Activated CD8-positive, alpha-beta memory T cell treated with anti-CD3 and anti-CD28 coated beads, Interleukin-2, amount 10 ng/mL, durations not matched to agents 7 days and 5 days (primary cell): ENCODE results near the gene ZNF592. TPM values are rescaled to one million over a fixed set of nuclear protein-coding genes. Genes with fewer than 3 reads are reported as not detected.
A peak's percentile ranks its signal among the peaks of the same experiment; 100 is the strongest.
"Not testable (repeated sequence)": the region's sequence is repeated elsewhere in the genome, so short reads cannot be mapped to it uniquely, and the experiment has no call there.

Experiments
- ATAC-seq: fragments of 150-1000 bp; cut with Tn5 transposase; one replicate; pipeline ENCODE4 v1.10.0; 2021; ENCODE audit warnings: moderate library complexity
- CTCF ChIA-PET: fragments of 350-600 bp; sonication (Branson Sonifier 250); formaldehyde crosslinking; loops from one replicate; lab custom pipeline; 2021; ENCODE audit warnings: antibody characterized with exemption; lab: Charles Lee
- DNase-seq: peaks from one replicate; pipeline ENCODE4 v3.0.0-alpha.2; 2020
- H3K27ac Mint-ChIP-seq: one replicate; pipeline ENCODE4 v1.8.0; 2021; ENCODE audit warnings: mild to moderate bottlenecking, mixed read lengths
- H3K27me3 Mint-ChIP-seq: one replicate; pipeline ENCODE4 v1.8.0; 2021; ENCODE audit warnings: mixed read lengths
- H3K36me3 Mint-ChIP-seq: one replicate; pipeline ENCODE4 v1.8.0; 2021; ENCODE audit warnings: mild to moderate bottlenecking, mixed read lengths
- H3K4me1 Mint-ChIP-seq: one replicate; pipeline ENCODE4 v1.8.0; 2021; ENCODE audit warnings: mixed read lengths
- H3K4me3 Mint-ChIP-seq: one replicate; pipeline ENCODE4 v1.8.0; 2021; ENCODE audit warnings: mild to moderate bottlenecking, moderate library complexity, mixed read lengths
- H3K9me3 Mint-ChIP-seq: one replicate; pipeline ENCODE4 v1.8.0; 2022; ENCODE audit warnings: low read depth, mixed read lengths
- total RNA-seq, 2 experiments: library from RNA; stranded (reverse); gene quantifications; one replicate each; pipeline ENCODE4 v1.2.3, GENCODE V29; 2021

Gene ZNF592
- total RNA-seq, 2 experiments from 2014 or later, result 32.9 to 39.7 TPM

DNA sequence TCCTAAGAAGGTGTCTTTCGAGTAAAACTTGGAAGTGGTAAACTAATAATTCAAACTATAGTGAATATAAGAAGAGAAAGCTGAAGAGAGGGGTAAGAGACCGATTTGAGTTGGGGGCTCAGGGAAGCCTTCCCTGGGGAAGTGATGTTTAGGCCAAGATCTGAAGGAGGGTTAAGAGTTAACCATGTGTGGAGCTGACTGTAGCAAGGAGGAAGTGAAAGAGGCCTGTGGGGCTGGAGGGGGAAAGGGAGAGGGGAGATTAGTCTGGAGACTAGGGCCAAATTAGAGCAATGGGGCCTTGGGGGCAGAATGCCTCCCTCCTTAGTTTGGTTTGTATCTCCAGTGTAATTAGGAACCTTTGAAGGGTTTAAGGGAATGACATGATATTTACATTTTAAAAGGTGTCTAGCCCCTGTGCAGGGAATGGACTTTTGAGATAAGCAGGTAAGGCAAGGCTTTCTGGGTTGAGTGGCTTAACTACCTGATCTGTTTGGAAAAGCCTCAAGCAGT, 2.2 kb downstream of the ZNF592 start:
- H3K36me3 Mint-ChIP-seq, result peaks cover 34% of the 10 kb centered on the region
- no peak for DNase-seq

DNA sequence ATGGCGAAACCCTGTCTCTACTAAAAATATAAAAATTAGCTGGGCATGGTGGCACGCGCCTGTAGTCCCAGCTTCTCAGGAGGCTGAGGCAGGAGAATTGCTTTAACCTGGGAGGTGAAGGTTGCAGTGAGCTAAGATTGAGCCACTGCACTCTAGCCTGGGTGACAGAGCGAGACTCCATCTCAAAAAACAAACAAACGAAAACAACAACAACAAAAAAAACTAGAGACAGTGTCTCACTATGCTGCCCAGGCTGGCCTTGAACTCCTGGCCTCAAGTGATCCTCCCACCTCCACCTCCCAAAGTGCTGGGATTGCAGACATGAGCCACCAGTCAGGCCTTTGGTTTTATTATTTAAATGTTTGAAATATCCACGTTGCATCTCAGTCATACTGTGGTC, 3.3 kb downstream of the ZNF592 start:
- H3K27me3 Mint-ChIP-seq, result not testable (repeated sequence)

More for the DNA sequence above, 2.2 kb downstream of the ZNF592 start:
- Mint-ChIP-seq H3K4me3 (peak overlapping the region; percentile 47), H3K4me1 (peaks cover 48% of the 10 kb centered on the region), H3K27me3 (no peaks in the 10 kb centered on the region), H3K27ac (peak overlapping the region; percentile 77), H3K9me3 (no peaks in the 10 kb centered on the region)
- no peak for ATAC-seq
- CTCF ChIA-PET, result interaction anchor here (1.0 to 4.7 kb wide), 4 partner anchors 13 to 180 kb away, joined by 3 to 34 read pairs (median 4); partner anchors contain the start of genes NMB and WDR73

DNA sequence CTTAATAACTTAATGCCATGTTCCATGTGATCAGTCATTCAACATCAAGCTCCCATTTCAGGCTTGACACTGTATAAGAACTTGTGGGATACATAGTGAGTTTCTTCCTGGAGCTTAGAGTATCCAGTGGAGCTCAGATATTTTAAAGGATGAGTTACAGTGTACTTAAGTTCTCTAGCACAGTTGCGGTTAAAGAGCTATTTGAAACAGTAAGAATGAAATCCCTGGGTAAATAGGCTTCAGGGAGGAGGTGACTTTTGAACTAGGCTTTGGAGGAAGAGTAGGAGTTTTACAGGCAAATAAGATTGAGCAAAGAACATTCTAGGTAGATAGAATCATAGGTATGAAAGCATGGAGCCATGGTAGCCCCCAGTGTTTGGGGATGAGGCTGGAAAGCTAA, 3.8 kb downstream of the ZNF592 start:
- ATAC-seq, result no peak
- Mint-ChIP-seq H3K4me1 (peaks cover 44% of the 10 kb centered on the region), H3K27ac (no peak overlapping the region), H3K36me3 (peaks cover 37% of the 10 kb centered on the region), H3K9me3 (no peaks in the 10 kb centered on the region), H3K4me3 (no peak overlapping the region), H3K27me3 (no peaks in the 10 kb centered on the region)
- CTCF ChIA-PET, result interaction anchor here (1.6 to 4.7 kb wide), 2 partner anchors 96 to 126 kb away, joined by 3 to 34 read pairs; partner anchors contain the start of genes NMB and WDR73
- no peak for DNase-seq

More for the DNA sequence above, 3.3 kb downstream of the ZNF592 start:
- not testable (repeated sequence) for H3K4me3 Mint-ChIP-seq, ATAC-seq, H3K27ac Mint-ChIP-seq, DNase-seq, H3K9me3 Mint-ChIP-seq
- peaks cover 38% of the 10 kb centered on the region for H3K36me3 Mint-ChIP-seq
- H3K4me1 Mint-ChIP-seq, result peaks cover 45% of the 10 kb centered on the region
- CTCF ChIA-PET, result interaction anchor here (1.6 to 4.7 kb wide), 2 partner anchors 96 to 127 kb away, joined by 3 to 34 read pairs; partner anchors contain the start of genes NMB and WDR73

DNA sequence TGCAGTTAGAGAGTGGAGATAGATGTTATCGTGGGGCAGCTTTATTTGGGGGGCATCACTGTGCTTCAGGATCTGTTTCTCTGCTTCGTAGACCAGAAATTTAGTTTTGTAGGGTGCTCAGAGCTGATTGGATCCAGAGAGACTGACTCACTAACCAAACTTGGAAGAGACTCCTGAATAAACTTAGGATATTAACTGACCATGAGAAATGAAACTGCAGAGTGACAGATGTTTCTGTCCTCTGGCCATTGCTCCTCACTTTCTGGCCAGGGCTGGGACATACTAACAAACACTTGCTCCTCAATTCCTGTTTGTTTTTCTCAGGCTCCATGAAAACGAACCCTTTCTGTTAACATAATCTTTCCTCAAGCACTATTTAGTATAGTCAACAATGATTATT, 4.3 kb downstream of the ZNF592 start:
- H3K36me3 Mint-ChIP-seq, result peaks cover 32% of the 10 kb centered on the region
- CTCF ChIA-PET, result interaction anchor here (4.7 kb wide), 1 partner anchor 97 kb away, joined by 34 read pairs; the partner anchor contains the start of genes NMB and WDR73
- DNase-seq (no peak), ATAC-seq (no peak)
- H3K4me1 Mint-ChIP-seq, result peaks cover 38% of the 10 kb centered on the region
- H3K27me3 Mint-ChIP-seq, result no peaks in the 10 kb centered on the region
- no peaks in the 10 kb centered on the region for H3K9me3 Mint-ChIP-seq
- no peak overlapping the region for H3K4me3 Mint-ChIP-seq
- no peak overlapping the region for H3K27ac Mint-ChIP-seq

DNA sequence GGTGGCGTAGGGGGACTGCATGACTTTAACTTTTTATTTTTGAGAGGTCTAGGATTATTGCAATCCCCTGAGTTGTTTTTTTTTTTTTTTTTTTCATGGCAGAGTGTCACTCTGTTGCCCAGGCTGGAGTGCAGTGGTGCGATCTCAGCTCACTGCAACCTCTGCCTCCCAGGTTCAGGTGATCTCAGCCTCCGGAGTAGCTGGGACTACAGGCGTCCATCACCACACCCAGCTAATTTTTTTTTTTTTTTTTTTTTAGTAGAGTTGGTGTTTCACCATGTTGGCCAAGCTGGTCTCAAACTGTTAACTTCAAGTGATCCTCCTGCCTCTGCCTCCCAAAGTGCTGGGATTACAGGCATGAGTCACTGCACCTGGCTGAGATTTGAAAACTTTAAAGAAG, 6.5 kb downstream of the ZNF592 start:
- CTCF ChIA-PET, result interaction anchor here (0.7 kb wide), 1 partner anchor 194 kb away, joined by 3 read pairs; no protein-coding TSS in a partner anchor
- Mint-ChIP-seq H3K36me3 (peaks cover 27% of the 10 kb centered on the region), H3K4me1 (peaks cover 32% of the 10 kb centered on the region)
- not testable (repeated sequence) for H3K27me3 Mint-ChIP-seq, H3K27ac Mint-ChIP-seq, H3K9me3 Mint-ChIP-seq, H3K4me3 Mint-ChIP-seq, DNase-seq, ATAC-seq

DNA sequence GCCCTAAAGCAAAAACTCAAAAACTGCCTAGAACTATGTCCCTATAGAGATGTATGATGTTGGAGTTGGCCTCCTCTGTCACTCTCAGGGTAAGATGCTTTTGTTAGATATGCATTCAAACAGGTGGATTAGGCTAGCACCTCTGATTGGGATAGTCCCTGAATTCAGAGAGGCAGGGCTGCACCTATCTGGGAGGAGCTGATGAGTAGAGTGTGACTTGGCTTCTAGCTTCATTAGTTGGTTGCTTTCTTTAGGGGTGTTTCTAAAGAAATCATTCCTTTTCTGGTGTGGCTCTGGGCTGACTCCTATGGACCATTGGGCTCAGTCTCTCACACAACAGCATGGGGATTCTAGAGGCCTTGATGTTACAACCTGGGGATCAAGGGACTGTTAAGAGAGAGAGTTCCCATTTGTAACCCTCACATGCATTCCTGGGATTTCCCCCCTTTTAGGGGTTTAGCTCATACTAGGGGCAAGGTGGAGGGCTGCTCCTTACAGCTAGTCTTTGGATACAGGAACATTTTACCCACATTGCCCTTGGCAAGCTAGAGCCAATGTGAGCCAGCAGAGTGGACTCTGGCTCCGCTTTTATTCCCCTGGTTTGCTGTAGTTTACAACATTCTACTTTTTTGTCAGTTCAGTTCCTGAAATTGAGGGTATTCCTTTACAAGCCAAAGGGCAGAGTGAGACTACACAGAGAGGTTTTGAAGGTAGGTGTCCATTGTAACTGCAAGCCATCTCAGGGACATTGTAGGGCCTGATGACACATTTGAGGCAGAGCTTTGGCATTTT, 7.5 kb downstream of the ZNF592 start:
- Mint-ChIP-seq H3K36me3 (peaks cover 26% of the 10 kb centered on the region), H3K4me3 (no peak overlapping the region), H3K9me3 (no peaks in the 10 kb centered on the region), H3K27ac (no peak overlapping the region), H3K4me1 (peaks cover 23% of the 10 kb centered on the region), H3K27me3 (no peaks in the 10 kb centered on the region)
- CTCF ChIA-PET, result interaction anchor here (0.7 to 1.7 kb wide), 2 partner anchors 11 to 102 kb away, joined by 3 to 5 read pairs; partner anchors contain the start of gene WDR73
- ATAC-seq (no peak), DNase-seq (no peak)

DNA sequence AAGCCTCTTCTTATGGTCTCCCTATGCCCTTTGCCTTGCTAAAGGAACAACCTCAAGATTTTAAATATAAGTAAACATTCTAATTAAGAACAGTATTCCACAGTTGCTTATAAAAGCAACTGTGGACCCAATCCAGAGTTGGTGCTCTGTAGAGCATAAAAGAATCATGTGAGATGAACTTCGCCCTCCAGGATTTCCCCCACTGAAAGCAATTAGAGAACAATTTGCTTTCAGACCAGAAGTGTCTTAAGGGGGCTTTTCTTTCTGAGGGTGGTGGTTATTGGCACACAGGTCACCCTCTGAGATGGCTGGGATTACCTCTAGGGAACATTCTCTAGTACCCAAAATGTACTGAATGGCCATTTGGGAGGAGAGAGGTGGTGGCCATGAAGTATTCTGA, 10.6 kb downstream of the ZNF592 start:
- CTCF ChIA-PET, result no interaction called here
- H3K36me3 Mint-ChIP-seq, result peaks cover 10% of the 10 kb centered on the region

DNA sequence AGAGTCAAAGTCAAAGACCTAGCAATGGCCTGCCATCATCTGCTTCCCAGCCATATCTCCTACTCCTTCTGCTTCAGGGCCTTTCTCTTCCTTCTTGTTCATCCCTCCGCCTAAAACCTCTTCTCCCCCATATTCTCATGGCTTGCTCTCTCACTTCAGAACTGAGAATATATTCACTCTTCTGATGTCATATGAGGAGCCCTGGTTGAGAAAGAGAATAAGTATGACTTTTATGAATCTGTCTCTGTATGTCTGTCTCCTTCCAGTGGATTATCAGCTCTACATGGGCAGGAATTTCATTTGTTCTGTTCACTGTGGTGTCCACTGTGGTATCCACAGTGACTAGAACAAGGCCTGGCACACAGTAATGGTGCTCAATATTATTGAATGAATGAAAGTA, 11.8 kb downstream of the ZNF592 start:
- H3K36me3 Mint-ChIP-seq, result peaks cover 13% of the 10 kb centered on the region
- CTCF ChIA-PET, result no interaction called here
- peaks cover 13% of the 10 kb centered on the region for H3K4me1 Mint-ChIP-seq
- H3K9me3 Mint-ChIP-seq, result no peaks in the 10 kb centered on the region
- H3K27me3 Mint-ChIP-seq, result no peaks in the 10 kb centered on the region
- no peak overlapping the region for H3K4me3 Mint-ChIP-seq
- no peak overlapping the region for H3K27ac Mint-ChIP-seq
- ATAC-seq (no peak), DNase-seq (no peak)

More for the DNA sequence above, 10.6 kb downstream of the ZNF592 start:
- no peak for DNase-seq
- H3K27ac Mint-ChIP-seq, result no peak overlapping the region
- no peak for ATAC-seq
- no peaks in the 10 kb centered on the region for H3K27me3 Mint-ChIP-seq
- H3K4me1 Mint-ChIP-seq, result peaks cover 10% of the 10 kb centered on the region
- no peak overlapping the region for H3K4me3 Mint-ChIP-seq
- no peaks in the 10 kb centered on the region for H3K9me3 Mint-ChIP-seq

DNA sequence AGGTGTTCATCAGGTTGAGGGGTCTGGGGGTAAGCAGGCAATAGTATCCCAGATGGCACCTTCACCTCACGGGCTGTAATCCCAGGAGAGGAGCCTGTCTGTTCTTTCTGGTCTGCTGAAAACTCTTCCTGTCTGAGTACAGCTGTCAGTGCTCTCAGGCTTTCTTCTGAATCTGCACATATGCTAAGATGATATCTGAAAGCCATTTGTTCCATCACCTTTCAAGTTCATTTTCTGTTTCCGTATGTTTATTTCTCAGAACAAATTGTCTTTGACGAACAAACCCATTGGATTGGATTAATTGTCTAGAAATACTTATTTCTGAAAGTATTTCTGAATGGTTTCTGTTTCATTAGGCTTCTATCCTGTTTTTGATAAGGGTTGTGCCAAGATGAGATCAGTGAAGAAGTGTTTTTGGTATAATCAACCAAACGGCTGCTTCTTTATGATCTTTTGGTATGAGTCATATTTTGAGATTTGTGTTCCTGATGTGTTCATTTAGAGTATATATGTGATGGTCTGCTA, 13.3 kb downstream of the ZNF592 start:
- no peak overlapping the region for H3K27ac Mint-ChIP-seq
- CTCF ChIA-PET, result interaction anchor here (1.4 kb wide), 1 partner anchor 14 kb away, joined by 3 read pairs; no protein-coding TSS in a partner anchor

DNA sequence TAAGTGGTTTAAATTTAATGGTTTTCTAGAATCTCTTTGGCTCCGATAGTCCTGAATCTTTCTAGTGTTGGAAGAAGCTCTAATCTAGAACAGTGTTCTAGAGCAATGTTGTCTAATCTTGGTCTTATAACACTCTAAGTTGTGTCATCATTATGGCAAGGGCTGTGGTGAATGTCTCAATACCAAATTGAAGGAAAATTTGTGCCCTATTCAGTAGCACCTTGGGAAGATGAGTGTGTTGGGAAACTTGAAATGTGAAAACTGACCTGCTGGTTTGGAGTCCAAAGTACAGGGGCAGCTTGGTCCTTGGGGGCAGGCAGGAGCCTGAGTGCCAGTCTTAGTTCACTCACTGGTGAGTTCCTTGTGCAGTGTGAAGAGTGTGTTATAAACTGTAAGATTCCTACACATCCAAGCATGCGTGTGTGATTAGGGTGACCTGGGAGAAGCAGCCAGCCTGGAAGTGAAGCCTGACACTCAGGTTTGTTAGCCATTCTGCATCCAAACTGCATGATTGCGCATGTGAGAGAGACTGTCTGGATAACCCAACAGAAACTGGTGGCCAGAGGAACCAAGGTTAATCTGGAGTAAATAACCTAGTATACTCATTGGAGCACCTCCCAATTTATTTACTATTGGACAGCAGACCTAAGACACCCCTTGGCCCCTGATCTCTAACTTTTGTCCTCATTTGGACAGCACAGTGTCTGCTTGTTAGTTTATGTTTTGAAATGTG, 14.6 kb downstream of the ZNF592 start:
- Mint-ChIP-seq H3K27ac (no peak overlapping the region), H3K27me3 (no peaks in the 10 kb centered on the region), H3K4me1 (peaks cover 9% of the 10 kb centered on the region), H3K4me3 (no peak overlapping the region), H3K9me3 (no peaks in the 10 kb centered on the region), H3K36me3 (peaks cover 21% of the 10 kb centered on the region)
- ATAC-seq (no peak), DNase-seq (no peak)
- CTCF ChIA-PET, result interaction anchor here (1.4 kb wide), 1 partner anchor 15 kb away, joined by 3 read pairs; no protein-coding TSS in a partner anchor

More for the DNA sequence above, 13.3 kb downstream of the ZNF592 start:
- ATAC-seq, result peak; percentile 74
- H3K27me3 Mint-ChIP-seq, result no peaks in the 10 kb centered on the region
- H3K4me3 Mint-ChIP-seq, result no peak overlapping the region
- peaks cover 9% of the 10 kb centered on the region for H3K4me1 Mint-ChIP-seq
- H3K9me3 Mint-ChIP-seq, result no peaks in the 10 kb centered on the region
- DNase-seq, result no peak
- peaks cover 12% of the 10 kb centered on the region for H3K36me3 Mint-ChIP-seq

DNA sequence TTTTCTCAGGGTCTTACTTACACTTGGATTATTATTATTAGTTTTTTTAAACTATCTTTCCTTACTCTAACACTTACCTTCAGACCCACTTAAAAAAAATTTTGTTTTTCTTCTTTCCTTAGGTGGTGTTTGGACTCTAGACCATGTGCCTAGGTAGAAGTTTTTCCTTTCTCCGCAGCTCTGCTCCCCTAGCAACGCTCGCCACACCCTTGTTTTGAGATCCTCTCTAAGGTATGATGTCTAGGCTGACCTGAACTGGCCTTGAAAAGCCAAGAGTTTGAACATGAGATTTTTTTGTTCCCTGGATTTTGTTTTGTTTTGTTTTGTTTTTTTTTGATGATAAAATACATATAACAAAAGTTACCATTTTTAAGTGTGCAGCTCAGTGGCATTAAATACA, 16.2 kb downstream of the ZNF592 start:
- Mint-ChIP-seq H3K4me3 (no peak overlapping the region), H3K4me1 (peaks cover 11% of the 10 kb centered on the region), H3K36me3 (peaks cover 32% of the 10 kb centered on the region), H3K27me3 (no peaks in the 10 kb centered on the region), H3K27ac (no peak overlapping the region), H3K9me3 (no peaks in the 10 kb centered on the region)
- CTCF ChIA-PET, result no interaction called here
- ATAC-seq, result no peak
- DNase-seq, result no peak

DNA sequence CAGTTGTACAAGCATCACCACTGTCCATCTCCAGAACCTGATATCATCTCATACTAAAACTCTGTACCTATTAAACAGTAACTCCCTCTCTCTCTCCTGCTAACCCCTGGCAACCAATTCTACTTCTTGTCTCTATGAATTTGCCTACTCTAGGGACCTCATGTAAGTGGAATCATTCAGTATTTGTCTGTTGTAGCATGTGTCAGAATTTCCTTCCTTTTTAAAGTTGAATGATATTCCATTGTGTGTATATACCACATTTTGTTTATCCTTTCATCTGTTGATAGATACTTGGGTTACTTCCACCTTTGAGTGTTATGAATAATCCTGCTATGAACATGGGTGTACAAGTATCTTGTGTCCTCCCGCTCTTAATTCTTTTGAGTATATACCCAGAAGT, 16.6 kb downstream of the ZNF592 start:
- Mint-ChIP-seq H3K4me3 (no peak overlapping the region), H3K27me3 (no peaks in the 10 kb centered on the region), H3K36me3 (peaks cover 35% of the 10 kb centered on the region), H3K4me1 (peaks cover 14% of the 10 kb centered on the region), H3K27ac (no peak overlapping the region), H3K9me3 (no peaks in the 10 kb centered on the region)
- ATAC-seq, result no peak
- DNase-seq, result no peak
- CTCF ChIA-PET, result no interaction called here

DNA sequence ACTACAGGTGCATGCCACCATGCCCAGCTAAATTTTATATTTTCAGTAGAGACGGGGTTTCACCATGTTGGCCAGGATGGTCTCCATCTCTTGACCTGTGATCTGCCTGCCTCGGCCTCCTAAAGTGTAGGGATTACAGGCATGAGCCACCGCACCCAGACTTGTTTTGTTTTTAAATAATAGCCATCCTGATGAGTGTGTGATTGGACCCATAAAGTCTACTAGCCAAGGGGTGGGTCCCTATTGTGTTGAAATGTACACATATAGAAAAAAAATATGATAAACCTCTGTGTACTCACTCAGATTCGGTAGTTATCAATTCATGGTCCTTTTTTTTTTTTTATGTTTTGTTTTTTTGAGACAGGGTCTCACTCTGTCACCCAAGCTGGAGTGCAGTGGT, 17.3 kb downstream of the ZNF592 start:
- Mint-ChIP-seq H3K4me1 (peaks cover 14% of the 10 kb centered on the region), H3K36me3 (peaks cover 36% of the 10 kb centered on the region), H3K4me3 (no peak overlapping the region), H3K9me3 (no peaks in the 10 kb centered on the region), H3K27ac (no peak overlapping the region), H3K27me3 (no peaks in the 10 kb centered on the region)
- ATAC-seq (no peak), DNase-seq (no peak)
- CTCF ChIA-PET, result interaction anchor here (0.7 kb wide), 1 partner anchor 293 kb away, joined by 4 read pairs; no protein-coding TSS in a partner anchor
